Right renal pelvis (tissue), 4 donors: ENCODE measurements around the gene ARHGEF1. TPM values are rescaled to one million over a fixed set of nuclear protein-coding genes. Genes with fewer than 3 reads are reported as not detected.

Experiments
- DNase-seq, 4 donors: peaks; one replicate each; pipeline ENCODE4 v3.0.0-alpha.2; 2013; ENCODE audit warnings: low read depth in 4 of 4, low spot score in 3 of 4, missing footprints in 1 of 4
- polyA plus RNA-seq, 4 donors: library from polyadenylated mRNA; unstranded; fragments of 120-200 nt; gene quantifications; one replicate each; pipeline ENCODE4 v1.2.1, GENCODE V29; 2013; ENCODE audit not compliant: insufficient read length in 4 of 4

The ARHGEF1 gene
- polyA plus RNA-seq, 4 donors = 39.1 to 59.6 (median 47.1) TPM

GRCh38 chr19:41901707-41902360 is 18.9 kb downstream of the ARHGEF1 start:
- DNase-seq = no peak

GRCh38 chr19:41902594-41902993 is 19.6 kb downstream of the ARHGEF1 start:
- DNase-seq = no peak

- DNase-seq = no peak
Measured at GRCh38 chr19:41903193-41903953, 20.4 kb downstream of the ARHGEF1 start.

- DNase-seq = no peak
Measured at GRCh38 chr19:41904118-41904870, 21.3 kb downstream of the ARHGEF1 start.

GRCh38 chr19:41905273-41906002 is 22.5 kb downstream of the ARHGEF1 start:
- no peak for DNase-seq

GRCh38 chr19:41906271-41906670 is 23.3 kb downstream of the ARHGEF1 start:
- no peak for DNase-seq

- no peak for DNase-seq
Measured at GRCh38 chr19:41906916-41907680, 24.1 kb downstream of the ARHGEF1 start.

GRCh38 chr19:41907994-41908615 is 25.1 kb downstream of the ARHGEF1 start:
- DNase-seq = no peak

GRCh38 chr19:41908724-41909464 is 25.9 kb downstream of the ARHGEF1 start:
- no peak for DNase-seq

- DNase-seq = no peak
Measured at GRCh38 chr19:41909706-41910105, 26.7 kb downstream of the ARHGEF1 start.

- no peak for DNase-seq
Measured at GRCh38 chr19:41910240-41910991, 27.4 kb downstream of the ARHGEF1 start.

GRCh38 chr19:41910992-41911888 is 28.3 kb downstream of the ARHGEF1 start:
- no peak for DNase-seq

- DNase-seq = no peak
Measured at GRCh38 chr19:41911889-41912731, 29.1 kb downstream of the ARHGEF1 start.

- DNase-seq = no peak
Measured at GRCh38 chr19:41912899-41913537, 30.0 kb downstream of the ARHGEF1 start.

GRCh38 chr19:41913538-41914423 is 30.8 kb downstream of the ARHGEF1 start:
- DNase-seq = no peak
